ENCODE data around the gene FBLN5. TPM values are rescaled to one million over a fixed set of nuclear protein-coding genes. Genes with fewer than 3 reads are reported as not detected.

Gene FBLN5
- total and polyA plus RNA-seq, 2 donors (not counting 1 experiment from before 2014, with no cell fraction given), result 33.4 to 47.5 TPM

- no peak overlapping the region for H3K27ac ChIP-seq (ENCODE audit: insufficient read depth, low read length)
- TF ChIP-seq CTCF (conservative IDR thresholded peaks at IDR 0.05 in 1 of 2, IDR thresholded peaks at IDR 0.05 in 1 of 2; ENCODE audit: low read depth in 1 of 2, low read length in 2 of 2) (no peak), EZH2 (IDR thresholded peaks at IDR 0.05; ENCODE audit: low read length, missing control alignments) (no peak)
- H3K9ac ChIP-seq (ENCODE audit: insufficient read depth, low read length), result no peak overlapping the region
- no peak overlapping the region for H3K4me3 ChIP-seq (replicated peaks in 1 of 4; ENCODE audit: control extremely low read depth in 1 of 4, insufficient read depth in 1 of 4, low read depth in 3 of 4, low read length in 4 of 4)
- H3K79me2 ChIP-seq (ENCODE audit: control insufficient read depth, insufficient read depth, low read length), result no peaks in the 10 kb centered on the region
- peaks cover 2% of the 10 kb centered on the region for H3K4me1 ChIP-seq (ENCODE audit: control insufficient read depth, extremely low read depth, insufficient read depth, low read length)
- no peaks in the 10 kb centered on the region for H4K20me1 ChIP-seq (ENCODE audit: control insufficient read depth, extremely low read depth, insufficient read depth, low read length)
- H2AFZ ChIP-seq (ENCODE audit: low read length), result no peak overlapping the region
- peak; percentile 21 to 57 for DNase-seq (ENCODE audit: low read depth in 2 of 2)
- no peak overlapping the region for H3K4me2 ChIP-seq (ENCODE audit: extremely low read depth, insufficient read depth, low read length)
- no peaks in the 10 kb centered on the region for H3K27me3 ChIP-seq (ENCODE audit: control insufficient read depth, insufficient read depth, low read length)
- no peaks in the 10 kb centered on the region for H3K9me3 ChIP-seq (ENCODE audit: control insufficient read depth, insufficient read depth, low read depth, low read length)
- H3K36me3 ChIP-seq (ENCODE audit: control insufficient read depth, insufficient read depth, low read length), result no peaks in the 10 kb centered on the region
Measured at GRCh38 chr14:91858536-91859275, 88.8 kb downstream of the FBLN5 start.

DNA sequence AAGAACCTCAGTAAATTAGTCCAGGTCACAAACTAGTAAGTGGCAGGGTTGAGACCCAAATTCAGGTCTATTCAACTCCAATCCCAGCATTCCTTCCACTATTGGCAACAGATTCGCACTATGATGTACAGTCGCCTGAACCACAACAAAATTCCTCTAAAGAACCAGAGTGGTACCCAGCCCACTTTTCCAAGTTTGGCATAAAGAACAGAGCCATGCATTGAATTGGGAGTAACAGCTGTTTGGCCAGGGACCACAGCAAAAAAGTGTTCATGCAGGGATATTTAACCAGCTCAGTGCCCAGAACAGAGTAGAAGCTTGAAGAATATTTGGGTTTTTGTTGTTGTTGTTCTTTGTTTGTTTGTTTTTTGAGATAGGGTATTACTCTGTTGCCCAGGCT is 89.9 kb downstream of the FBLN5 start:
- TF ChIP-seq EZH2 (IDR thresholded peaks at IDR 0.05; ENCODE audit: low read length, missing control alignments), result no peak
- TF ChIP-seq CTCF (conservative IDR thresholded peaks at IDR 0.05 in 1 of 2, IDR thresholded peaks at IDR 0.05 in 1 of 2; ENCODE audit: low read depth in 1 of 2, low read length in 2 of 2), result no peak

GRCh38 chr14:91854327-91854934 is 93.1 kb downstream of the FBLN5 start:
- Histone ChIP-seq H3K4me1 (ENCODE audit: control insufficient read depth, extremely low read depth, insufficient read depth, low read length) (peaks cover 2% of the 10 kb centered on the region), H2AFZ (ENCODE audit: low read length) (no peak overlapping the region), H3K9me3 (ENCODE audit: control insufficient read depth, insufficient read depth, low read depth, low read length) (no peaks in the 10 kb centered on the region), H3K27ac (ENCODE audit: insufficient read depth, low read length) (no peak overlapping the region), H3K27me3 (ENCODE audit: control insufficient read depth, insufficient read depth, low read length) (no peaks in the 10 kb centered on the region), H3K9ac (ENCODE audit: insufficient read depth, low read length) (no peak overlapping the region), H3K79me2 (ENCODE audit: control insufficient read depth, insufficient read depth, low read length) (no peaks in the 10 kb centered on the region), H4K20me1 (ENCODE audit: control insufficient read depth, extremely low read depth, insufficient read depth, low read length) (no peaks in the 10 kb centered on the region), H3K4me2 (ENCODE audit: extremely low read depth, insufficient read depth, low read length) (no peak overlapping the region), H3K36me3 (ENCODE audit: control insufficient read depth, insufficient read depth, low read length) (no peaks in the 10 kb centered on the region), H3K4me3 (replicated peaks in 1 of 4; ENCODE audit: control extremely low read depth in 1 of 4, insufficient read depth in 1 of 4, low read depth in 3 of 4, low read length in 4 of 4) (no peak overlapping the region)
- no peak for TF ChIP-seq EZH2 (IDR thresholded peaks at IDR 0.05; ENCODE audit: low read length, missing control alignments)
- TF ChIP-seq CTCF (conservative IDR thresholded peaks at IDR 0.05 in 1 of 2, IDR thresholded peaks at IDR 0.05 in 1 of 2; ENCODE audit: low read depth in 1 of 2, low read length in 2 of 2), result no peak
- no peak for DNase-seq (ENCODE audit: low read depth in 2 of 2)

More for the DNA sequence above, 89.9 kb downstream of the FBLN5 start:
- H3K27ac ChIP-seq (ENCODE audit: insufficient read depth, low read length), result no peak overlapping the region
- H3K36me3 ChIP-seq (ENCODE audit: control insufficient read depth, insufficient read depth, low read length), result no peaks in the 10 kb centered on the region
- H3K4me3 ChIP-seq (replicated peaks in 1 of 4; ENCODE audit: control extremely low read depth in 1 of 4, insufficient read depth in 1 of 4, low read depth in 3 of 4, low read length in 4 of 4), result no peak overlapping the region
- no peaks in the 10 kb centered on the region for H3K9me3 ChIP-seq (ENCODE audit: control insufficient read depth, insufficient read depth, low read depth, low read length)
- H3K9ac ChIP-seq (ENCODE audit: insufficient read depth, low read length), result no peak overlapping the region
- DNase-seq (ENCODE audit: low read depth in 2 of 2), result no peak
- H3K79me2 ChIP-seq (ENCODE audit: control insufficient read depth, insufficient read depth, low read length), result no peaks in the 10 kb centered on the region
- no peak overlapping the region for H2AFZ ChIP-seq (ENCODE audit: low read length)
- no peaks in the 10 kb centered on the region for H3K27me3 ChIP-seq (ENCODE audit: control insufficient read depth, insufficient read depth, low read length)
- no peaks in the 10 kb centered on the region for H4K20me1 ChIP-seq (ENCODE audit: control insufficient read depth, extremely low read depth, insufficient read depth, low read length)
- H3K4me2 ChIP-seq (ENCODE audit: extremely low read depth, insufficient read depth, low read length), result no peak overlapping the region
- H3K4me1 ChIP-seq (ENCODE audit: control insufficient read depth, extremely low read depth, insufficient read depth, low read length), result peaks cover 2% of the 10 kb centered on the region

All from fibroblast of lung (primary cell).